GM21390 (cell line): ENCODE data around the gene DYNC1LI1.

Source experiments
- ATAC-seq: cut with Tn5 transposase; IDR thresholded peaks from one replicate; pipeline ENCODE4 v1.9.1; 2021; ENCODE audit not compliant: unreplicated experiment

DYNC1LI1 gene

DNA sequence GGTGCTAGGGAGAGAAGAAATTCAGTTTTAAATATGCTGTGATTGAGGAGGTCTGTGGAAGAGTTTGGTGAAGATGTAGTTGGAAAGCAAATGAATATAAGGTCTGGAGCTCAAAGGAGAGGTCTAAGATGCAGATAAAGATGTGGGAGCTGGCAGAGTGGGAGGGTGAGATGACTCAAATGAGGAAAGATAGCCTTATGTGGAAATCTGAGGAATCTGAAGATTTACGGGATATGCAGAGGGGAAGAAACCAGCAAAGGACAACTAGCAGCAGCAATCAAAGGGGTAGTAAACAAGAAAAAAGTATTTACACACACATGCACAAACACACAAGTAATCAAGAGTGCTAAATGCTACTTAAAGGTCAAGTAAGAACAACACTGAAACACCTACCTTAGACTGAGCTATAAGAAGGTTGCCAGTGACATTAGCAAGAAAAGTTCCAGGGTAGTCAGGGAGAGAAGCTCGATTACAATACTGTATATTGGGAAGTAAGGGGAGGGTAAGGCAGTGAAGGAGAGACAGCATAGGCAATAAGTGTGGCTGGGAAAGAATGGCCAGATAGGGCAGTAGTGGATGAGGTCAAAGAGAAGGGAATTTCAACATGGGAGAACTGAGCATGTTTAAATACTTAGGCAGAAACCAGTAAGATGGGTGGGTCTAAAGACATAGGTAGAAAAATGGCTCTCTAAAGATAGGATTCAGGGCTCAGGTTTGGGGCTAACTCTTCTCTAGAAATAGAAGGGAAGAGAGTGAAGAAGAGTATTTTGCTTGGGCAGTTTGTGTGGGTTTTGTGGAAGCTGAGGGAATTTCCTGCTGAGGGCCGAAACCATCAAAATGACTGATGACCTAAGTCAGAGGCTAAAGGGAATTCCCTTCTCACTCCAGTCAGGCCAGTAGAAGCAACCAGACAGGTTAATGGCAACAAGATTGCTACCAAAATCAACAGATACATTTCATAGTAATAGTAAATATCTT is 76.9 kb downstream of the DYNC1LI1 start:
- no peak for ATAC-seq

- no peak for ATAC-seq
These were observed 77.8 kb downstream of the DYNC1LI1 start for GRCh38 chr3:32492684-32493436.

DNA sequence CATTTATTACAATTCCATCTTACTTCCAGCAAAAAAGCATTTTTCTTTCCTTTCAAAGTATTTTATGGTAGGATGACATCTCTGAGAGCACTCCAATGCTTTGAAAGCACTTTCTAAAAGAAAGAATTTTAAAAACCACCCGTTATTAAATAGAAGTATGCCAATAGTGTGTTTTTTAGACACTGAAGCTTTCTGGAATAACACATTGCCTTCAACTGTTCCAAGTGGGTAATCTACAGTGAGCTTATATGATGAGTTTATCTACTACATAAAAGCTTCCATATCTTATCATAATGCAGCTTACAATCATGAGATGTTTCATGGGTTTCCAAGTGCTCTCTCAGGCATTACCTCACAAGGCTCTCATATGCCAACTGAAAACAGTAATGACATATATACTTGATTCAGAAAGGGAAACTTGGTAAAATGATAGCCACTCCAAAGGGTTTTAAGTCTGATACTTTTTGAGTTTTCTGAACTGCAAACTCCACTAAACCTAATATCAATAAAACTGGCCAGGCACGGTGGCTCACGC is 82.1 kb downstream of the DYNC1LI1 start:
- no peak for ATAC-seq

DNA sequence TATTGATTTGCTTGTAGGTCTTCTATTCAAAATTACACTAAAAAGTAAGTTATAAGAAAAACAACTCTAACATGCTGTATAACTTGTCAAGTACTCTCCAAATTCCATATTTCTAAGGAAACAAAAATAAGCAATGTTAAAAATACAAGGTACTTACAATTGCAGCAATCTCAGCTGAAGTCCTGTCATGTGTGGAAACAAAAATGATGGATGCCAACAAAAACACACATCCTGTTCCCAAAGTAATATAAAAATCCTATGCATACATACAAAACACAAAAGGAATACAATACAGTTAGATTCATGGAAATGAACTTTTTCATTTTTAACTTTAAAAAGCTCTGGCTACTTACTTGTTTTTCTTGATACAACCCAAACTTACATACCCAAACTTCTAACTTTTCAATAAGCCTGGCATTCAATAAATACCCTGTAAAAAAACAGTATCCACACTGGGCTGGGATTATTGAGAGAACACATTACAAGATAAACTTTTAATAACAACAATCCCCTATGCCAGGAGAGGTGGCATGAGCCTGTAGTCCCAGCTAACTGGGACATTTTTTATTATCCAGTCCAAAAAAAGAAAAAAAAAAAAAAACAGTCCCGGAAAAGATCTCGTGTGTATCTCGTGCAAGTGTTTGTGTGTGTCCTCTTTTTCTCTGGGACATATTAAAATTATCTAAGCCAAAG is 82.7 kb downstream of the DYNC1LI1 start:
- ATAC-seq, result no peak

DNA sequence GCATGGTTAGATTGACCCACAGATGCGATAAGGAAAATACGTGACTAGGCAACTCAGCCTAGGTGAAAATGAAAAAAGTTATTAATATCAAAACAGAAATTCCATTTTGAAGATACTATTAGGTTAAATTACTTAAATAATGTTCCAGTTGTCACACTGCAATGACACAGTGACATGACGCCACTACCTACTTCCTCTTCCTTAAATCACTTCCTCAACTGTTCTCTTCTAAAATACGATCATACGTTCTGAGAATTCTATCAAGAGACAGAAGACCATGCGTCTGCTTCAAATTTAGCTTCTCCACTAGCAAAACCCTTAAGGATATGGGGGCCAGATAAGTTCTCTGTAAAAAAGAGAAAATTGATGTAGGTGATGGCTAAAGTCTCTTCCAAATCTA is 86.2 kb downstream of the DYNC1LI1 start:
- no peak for ATAC-seq

DNA sequence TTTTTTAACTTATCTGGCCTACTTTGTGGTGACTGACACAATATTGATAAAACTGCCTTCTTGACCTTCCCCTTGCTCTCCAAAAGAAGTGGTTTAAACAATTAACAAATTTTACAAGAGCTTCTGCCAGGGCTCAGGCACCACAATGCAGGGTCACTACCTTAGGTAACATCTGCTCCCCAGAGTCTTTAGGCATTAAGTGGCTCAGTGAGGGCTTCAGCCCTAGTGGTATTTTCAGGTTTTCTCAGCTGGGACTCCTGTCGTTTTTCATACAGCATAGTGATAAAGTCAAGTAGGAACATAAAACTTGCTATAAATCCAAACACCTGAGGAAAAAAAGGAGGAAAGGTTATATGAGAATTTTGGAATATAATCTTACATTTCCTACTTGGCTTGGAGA is 86.9 kb downstream of the DYNC1LI1 start:
- ATAC-seq, result no peak

DNA sequence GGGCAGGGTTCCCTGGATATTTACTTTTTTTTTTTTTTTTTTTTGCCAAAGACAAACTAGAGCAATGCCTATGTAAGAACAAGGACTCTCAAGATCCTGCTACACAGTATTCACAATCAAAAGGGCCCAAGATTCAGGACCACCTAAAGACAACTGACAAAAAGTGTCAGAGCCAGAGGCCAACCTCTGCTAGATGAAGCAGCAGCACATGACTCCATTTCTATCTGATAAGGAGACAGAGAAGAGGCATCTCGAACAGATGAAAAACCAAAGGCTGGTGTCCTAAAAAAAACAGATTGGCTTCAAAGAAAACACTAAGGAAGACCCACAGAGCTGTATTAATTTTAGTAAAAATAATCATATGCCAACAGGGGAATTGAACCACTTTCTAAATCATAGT is 88.0 kb downstream of the DYNC1LI1 start:
- no peak for ATAC-seq

DNA sequence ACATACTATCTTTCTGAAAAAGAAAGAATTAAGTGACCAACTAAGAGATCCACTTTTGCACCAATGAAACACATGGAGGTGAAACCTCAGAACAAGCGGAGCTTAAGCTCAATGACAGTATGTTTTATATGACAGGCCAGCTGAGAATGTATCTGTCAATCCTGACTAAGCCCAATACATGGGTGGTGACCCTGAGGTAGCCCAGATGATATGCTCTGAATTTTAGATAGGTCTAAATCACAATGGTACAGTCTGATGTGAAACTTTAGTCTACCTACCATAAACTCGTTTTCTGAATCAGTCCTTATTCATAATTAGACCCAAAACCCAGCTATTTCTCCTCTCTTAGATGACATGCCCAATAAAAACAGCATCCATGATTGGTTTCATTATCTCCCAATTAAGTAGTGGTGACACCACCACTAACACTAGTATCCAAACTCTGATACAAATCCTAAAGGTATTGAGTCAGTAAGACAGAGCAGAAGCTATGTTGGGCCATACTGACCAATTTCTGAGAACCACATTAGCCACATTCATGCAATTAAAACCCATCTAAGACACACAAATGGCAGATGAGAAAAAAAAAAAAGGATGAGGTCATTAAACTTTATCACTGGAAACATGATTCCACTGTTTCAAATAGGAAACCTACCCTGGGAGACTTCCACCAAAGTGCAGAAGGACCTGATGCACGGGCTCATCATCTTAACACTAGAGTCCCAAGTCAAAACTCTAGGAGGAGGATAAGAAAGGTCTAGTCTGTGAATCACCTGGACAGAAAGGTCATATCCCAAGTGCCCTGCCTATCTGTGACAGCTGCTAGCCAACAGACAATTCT is 88.6 kb downstream of the DYNC1LI1 start:
- no peak for ATAC-seq

- ATAC-seq, result no peak
These were observed 90.1 kb downstream of the DYNC1LI1 start for GRCh38 chr3:32480604-32481003.
